Subcutaneous abdominal adipose tissue (tissue), 5 donors: ENCODE measurements around the gene DPP8.
A peak's percentile ranks its signal among the peaks of the same experiment; 100 is the strongest.

ENCODE experiments used
- H3K27ac ChIP-seq: one replicate; pipeline ENCODE4 v1.7.0; 2013; ENCODE audit warnings: low read depth, mild to moderate bottlenecking, inconsistent platforms, low read length, moderate library complexity
- H3K27me3 ChIP-seq, 5 donors: one replicate each; pipeline ENCODE4 v1.7.0; 2013; ENCODE audit warnings: low read length in 5 of 5, inconsistent platforms in 1 of 5; ENCODE audit not compliant: control insufficient read depth in 5 of 5, insufficient read depth in 4 of 5
- H3K36me3 ChIP-seq, 5 donors: one replicate each; pipeline ENCODE4 v1.7.0; 2013; ENCODE audit warnings: low read length in 5 of 5; ENCODE audit not compliant: control insufficient read depth in 5 of 5, insufficient read depth in 5 of 5
- H3K4me1 ChIP-seq, 5 donors: one replicate each; pipeline ENCODE4 v1.7.0; 2013; ENCODE audit warnings: low read length in 5 of 5, mild to moderate bottlenecking in 3 of 5, moderate library complexity in 1 of 5; ENCODE audit not compliant: control insufficient read depth in 5 of 5, insufficient read depth in 5 of 5
- H3K4me3 ChIP-seq, 5 donors: one replicate each; pipeline ENCODE4 v1.7.0; 2013; ENCODE audit warnings: low read length in 5 of 5, low read depth in 1 of 5
- H3K9ac ChIP-seq, 5 donors: one replicate each; pipeline ENCODE4 v1.7.0; 2013; ENCODE audit warnings: low read length in 5 of 5, mild to moderate bottlenecking in 4 of 5, moderate library complexity in 3 of 5
- H3K9me3 ChIP-seq, 5 donors: one replicate each; pipeline ENCODE4 v1.7.0; 2013; ENCODE audit warnings: low read length in 5 of 5; ENCODE audit not compliant: control insufficient read depth in 5 of 5
- donor health status: healthy.
- donor health status: healthy.
- donor health status: healthy.
- donor health status: healthy.
- donor health status: healthy.

Gene DPP8

DNA sequence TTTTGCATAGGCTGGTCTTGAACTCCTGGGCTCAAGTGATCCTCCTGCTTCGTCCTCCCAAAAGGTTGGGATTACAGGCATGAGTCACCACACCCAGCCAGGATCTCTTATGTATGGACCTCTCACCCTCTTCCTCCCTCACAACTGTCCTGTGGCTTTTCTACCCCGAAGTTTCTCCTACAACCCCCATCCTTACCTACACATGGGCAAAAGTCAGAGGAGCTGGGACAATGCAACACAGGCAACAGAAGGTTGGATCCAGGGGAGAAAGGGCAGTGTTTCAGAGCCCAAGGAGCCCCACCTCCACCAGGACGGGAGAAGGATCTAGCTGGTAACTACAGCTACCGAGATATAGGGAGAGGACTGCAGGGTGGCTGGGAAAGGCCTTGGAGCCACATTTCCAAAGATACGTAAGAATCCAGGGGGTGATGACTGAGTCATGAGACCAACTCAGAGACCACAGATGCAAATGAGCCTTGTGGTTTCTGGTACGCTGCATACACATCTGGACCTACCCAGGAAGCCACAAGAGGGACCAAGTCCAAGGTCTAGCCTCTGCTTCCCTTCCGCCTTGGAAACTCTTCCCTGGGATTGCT, 108.4 kb downstream of the DPP8 start:
- Histone ChIP-seq H3K4me3 (no peak overlapping the region), H3K9me3 (no peaks in the 10 kb centered on the region), H3K4me1 (no peaks in the 10 kb centered on the region), H3K27me3 (peaks cover 0 to 6% (median 0%) of the 10 kb centered on the region in 5 donors), H3K27ac (no peak overlapping the region), H3K9ac (no peak overlapping the region), H3K36me3 (no peaks in the 10 kb centered on the region)

DNA sequence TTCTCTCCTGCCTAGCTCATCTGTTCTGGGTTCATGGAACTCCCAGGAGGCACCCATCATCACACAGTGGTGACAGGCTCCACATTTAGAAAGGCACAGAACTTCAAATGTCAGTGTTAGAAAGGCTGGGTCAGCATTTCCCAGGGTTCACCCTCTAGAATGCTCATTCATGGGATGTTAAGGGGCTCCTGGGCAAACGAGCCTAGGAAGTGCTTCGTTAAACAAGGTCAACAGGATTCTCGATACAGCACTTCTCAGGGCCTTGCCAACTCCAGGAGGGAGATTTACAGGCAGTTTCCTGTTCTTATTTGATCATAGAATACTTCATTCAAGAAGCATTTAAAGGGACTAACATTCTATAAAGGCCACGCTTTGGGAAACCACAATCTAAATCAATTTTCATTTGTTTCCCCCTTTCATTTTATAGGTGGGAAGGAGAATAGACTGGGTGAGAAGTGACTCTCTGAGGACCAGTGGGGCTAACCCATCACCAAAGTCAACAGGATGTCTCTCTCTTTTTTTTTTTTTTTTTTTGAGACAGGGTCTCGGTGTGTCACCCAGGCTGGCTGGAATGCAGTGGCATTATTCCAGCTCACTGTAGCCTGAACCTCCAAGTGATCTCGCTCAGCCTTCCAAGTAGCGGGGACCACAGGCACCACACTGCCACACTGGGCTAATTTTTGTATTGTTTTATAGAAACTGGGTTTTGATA, 109.0 kb downstream of the DPP8 start:
- H3K9me3 ChIP-seq, result no peaks in the 10 kb centered on the region
- no peak overlapping the region for H3K9ac ChIP-seq
- no peak overlapping the region for H3K27ac ChIP-seq
- no peaks in the 10 kb centered on the region for H3K4me1 ChIP-seq
- H3K36me3 ChIP-seq, result no peaks in the 10 kb centered on the region
- no peak overlapping the region for H3K4me3 ChIP-seq
- peaks cover 0 to 6% (median 0%) of the 10 kb centered on the region in 5 donors for H3K27me3 ChIP-seq

DNA sequence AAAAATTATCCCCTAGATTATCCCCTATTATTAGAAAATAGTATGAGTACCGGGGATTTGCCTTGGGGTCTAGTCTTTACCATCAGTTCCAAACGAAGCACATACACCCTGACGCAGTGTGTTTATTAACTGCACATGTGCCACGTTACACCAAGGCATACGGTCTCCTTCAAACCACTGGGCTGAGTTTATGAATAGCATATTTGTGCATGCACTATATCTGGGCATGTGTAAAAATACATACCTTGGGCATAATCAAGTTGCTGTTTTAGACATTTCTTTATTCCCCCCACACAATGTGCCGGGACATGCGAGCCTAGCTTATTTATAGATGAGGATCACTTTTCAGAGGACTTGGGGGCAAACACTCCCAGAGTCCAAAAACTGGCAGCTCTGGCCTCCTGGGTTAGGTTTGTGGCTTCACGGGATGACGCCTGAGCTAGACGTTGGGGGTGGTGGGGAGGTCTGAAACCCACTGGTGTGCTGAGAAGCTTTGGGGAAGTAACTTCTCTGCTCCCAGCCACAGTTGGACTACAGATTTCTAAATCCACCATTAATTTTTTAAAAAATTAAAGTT, 111.0 kb downstream of the DPP8 start:
- Histone ChIP-seq H3K9ac (no peak overlapping the region), H3K9me3 (no peaks in the 10 kb centered on the region), H3K36me3 (no peaks in the 10 kb centered on the region), H3K4me1 (no peaks in the 10 kb centered on the region), H3K27ac (no peak overlapping the region), H3K27me3 (peaks cover 0 to 8% (median 3%) of the 10 kb centered on the region in 5 donors), H3K4me3 (no peak overlapping the region)

DNA sequence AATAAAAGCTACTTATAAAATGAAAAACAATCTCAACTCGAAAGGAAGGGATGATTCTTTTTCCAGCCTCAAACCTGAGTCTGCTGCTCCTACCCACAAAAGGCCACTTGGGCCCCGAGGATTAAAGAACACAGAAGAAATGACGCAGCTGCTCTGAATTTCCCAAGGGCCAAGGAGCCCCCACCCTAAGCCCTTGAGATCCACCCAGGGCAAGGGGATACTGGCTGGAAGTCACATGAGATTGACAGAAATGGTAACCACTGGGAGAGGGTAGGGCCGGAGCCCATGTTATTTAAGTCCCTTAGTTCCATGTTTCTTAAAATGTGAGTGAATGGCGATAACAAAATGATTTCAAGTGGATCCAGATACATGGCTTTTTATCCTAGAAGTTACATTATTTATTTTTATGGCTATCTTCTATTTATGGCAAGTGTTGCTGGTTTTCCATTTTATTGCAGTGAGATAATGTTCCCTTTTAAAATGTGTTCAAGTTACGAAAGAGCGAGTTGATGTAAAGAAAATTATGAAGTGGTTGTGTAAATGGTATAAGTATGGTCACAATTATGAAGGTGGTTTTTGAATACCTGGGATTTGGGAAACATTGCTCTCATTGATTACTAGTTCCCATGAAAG, 111.6 kb downstream of the DPP8 start:
- Histone ChIP-seq H3K27ac (no peak overlapping the region), H3K9me3 (no peaks in the 10 kb centered on the region), H3K36me3 (no peaks in the 10 kb centered on the region), H3K4me1 (peaks cover 0 to 4% (median 4%) of the 10 kb centered on the region in 5 donors), H3K27me3 (peaks cover 0 to 8% (median 3%) of the 10 kb centered on the region in 5 donors), H3K4me3 (no peak overlapping the region), H3K9ac (no peak overlapping the region)

DNA sequence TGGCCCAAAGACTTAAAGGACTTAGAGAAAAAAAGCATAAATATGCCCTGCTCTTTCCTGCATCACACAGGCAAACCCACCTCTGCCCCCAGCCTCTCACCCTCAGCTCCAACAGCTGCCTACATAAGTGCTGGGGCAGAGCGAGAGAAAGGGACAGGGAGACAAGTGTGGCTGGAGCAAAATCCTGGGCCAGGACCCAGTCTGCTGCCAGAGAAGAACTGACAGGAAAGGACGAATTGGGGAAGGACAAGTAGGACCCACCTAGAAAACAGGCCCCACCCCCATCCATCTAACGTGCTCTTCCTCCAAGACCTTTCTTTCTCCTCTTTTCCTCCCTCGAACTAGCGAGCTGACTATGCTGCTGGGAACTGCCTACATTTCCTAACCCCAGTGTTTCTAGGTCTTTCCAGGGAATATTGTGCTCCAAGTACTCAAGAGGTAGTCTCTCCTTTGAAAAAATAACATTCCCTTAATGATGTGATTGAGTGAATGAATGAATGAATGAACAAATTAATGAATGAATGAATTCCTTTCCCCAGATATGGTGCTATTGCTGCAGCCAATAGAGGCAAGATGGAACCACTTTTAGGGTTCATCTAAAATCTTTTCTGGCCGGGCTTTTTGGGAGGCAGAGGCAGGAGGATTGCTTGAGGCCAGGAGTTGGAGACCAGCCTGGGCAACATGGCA, 113.2 kb downstream of the DPP8 start:
- Histone ChIP-seq H3K4me1 (peaks cover 0 to 6% (median 5%) of the 10 kb centered on the region in 5 donors), H3K27ac (no peak overlapping the region), H3K27me3 (peaks cover 0 to 6% (median 3%) of the 10 kb centered on the region in 5 donors)

DNA sequence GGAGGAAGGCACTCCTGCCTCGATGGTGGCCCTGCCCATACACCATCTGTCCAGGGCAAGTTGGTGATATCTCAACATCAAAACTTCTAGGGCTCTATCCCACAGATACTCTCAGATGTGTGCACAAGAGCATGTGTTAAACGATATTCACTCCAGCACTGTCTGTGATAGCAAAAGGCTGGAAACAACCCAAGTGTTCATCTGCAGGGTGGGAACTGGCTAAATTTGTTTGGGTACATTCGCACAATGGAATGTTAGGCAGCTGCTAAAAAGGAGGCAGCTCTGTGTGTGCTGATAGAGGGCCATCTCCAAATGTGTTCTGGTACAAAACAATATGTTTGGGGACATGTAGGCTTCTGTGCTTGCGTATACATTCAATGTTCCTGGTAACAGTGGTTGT, 114.5 kb downstream of the DPP8 start:
- no peaks in the 10 kb centered on the region for H3K36me3 ChIP-seq
- no peaks in the 10 kb centered on the region for H3K9me3 ChIP-seq
- H3K27ac ChIP-seq, result no peak overlapping the region
- H3K4me3 ChIP-seq, result no peak overlapping the region
- peaks cover 0 to 6% (median 5%) of the 10 kb centered on the region in 5 donors for H3K4me1 ChIP-seq
- peaks cover 0 to 6% (median 3%) of the 10 kb centered on the region in 5 donors for H3K27me3 ChIP-seq
- no peak overlapping the region for H3K9ac ChIP-seq

More for the DNA sequence above, 113.2 kb downstream of the DPP8 start:
- no peak overlapping the region for H3K9ac ChIP-seq
- H3K36me3 ChIP-seq, result no peaks in the 10 kb centered on the region
- H3K4me3 ChIP-seq, result no peak overlapping the region
- H3K9me3 ChIP-seq, result no peaks in the 10 kb centered on the region

DNA sequence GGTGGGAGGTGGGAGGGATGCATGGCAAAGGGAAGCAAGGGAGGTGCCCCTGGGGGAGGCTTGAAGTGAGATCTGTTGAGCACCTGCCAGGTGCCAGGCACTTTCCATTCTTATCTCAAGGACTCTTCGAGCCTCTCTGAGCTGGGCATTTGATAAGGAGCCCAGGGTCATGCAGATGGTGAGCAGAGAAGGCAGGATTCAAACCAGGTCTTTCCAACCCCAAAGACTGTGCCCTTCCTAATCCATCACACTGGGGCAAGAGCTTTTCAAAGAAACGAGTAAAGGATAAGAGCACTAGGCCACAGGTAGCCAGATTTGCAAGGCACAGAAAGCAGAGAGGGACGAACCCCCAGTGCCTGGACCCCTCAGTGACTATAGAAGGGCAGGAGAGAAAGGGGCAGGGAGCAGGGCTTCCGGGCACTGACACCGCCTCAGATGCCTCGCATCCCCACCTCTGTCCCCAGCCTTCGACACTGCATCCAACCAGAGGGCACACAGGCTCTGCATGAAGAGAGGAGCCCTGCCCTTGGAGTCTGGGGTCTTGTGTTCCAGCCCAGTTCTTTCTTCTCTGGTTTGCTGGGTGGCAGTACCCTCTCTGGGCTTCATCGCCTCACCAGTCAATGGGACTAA, 115.8 kb downstream of the DPP8 start:
- Histone ChIP-seq H3K36me3 (no peaks in the 10 kb centered on the region), H3K4me1 (peaks cover 0 to 6% (median 5%) of the 10 kb centered on the region in 5 donors), H3K27me3 (peaks cover 0 to 10% (median 7%) of the 10 kb centered on the region in 5 donors), H3K4me3 (no peak overlapping the region), H3K27ac (no peak overlapping the region), H3K9ac (no peak overlapping the region), H3K9me3 (no peaks in the 10 kb centered on the region)

DNA sequence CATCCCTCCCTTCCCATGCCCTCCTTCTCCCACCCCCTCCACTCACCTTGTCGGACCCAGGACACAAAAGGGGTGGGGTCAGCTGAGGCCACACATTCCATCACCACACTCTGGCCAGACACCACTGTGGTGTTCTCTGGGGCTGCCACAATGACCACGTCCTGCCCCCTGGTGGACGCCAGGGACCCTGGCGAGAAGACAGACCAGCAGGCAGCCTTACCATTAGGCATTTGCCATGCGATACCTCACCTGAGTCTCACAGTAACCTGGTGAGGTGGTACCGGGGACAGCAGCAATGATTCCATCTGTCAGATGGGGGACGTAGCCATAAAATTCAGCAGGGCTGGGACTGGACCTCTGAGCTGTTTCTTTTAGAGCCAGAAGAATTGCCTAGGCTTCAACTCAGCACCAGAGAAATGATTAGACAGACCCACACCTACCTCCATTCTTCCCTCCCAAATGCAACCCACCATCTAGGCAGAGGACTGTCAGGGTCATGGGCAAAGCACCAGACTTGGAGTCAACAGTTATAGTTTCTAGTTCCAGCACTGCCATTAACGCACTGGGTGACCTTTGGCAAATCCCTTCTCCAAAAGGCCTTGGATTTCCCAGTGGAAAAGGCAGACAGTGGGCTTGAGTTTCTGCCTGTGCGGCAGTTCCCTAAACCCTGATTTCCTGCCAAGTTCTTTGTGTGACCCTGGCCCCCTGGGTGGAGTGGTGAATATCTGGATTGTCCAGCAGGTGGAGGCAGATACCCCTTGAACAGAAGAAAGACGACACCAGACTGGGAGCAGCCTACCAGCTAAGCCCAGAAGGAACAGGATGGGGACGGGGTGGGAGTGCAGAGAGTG, 116.5 kb downstream of the DPP8 start:
- Histone ChIP-seq H3K27me3 (peaks cover 0 to 14% (median 12%) of the 10 kb centered on the region in 5 donors), H3K27ac (no peak overlapping the region)

DNA sequence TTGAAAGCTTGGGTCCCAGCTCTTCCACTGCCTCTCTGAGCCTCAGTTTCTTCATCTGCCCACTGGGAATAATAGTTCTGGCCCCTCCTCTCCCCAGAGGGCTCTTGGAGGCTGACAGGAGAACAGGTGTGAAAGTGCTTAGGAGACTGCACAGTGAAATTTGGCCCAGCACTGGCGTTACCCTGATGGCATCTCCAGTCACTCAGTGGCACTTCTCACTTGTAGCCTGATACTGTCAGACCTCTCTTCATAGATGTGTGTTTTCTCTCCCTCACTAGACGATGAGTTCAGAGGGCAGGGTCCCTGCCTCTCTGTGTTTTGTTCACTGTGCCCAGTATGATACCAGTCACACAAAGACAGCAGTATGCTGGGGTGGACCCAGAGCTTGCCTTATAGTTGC, 117.5 kb downstream of the DPP8 start:
- H3K27me3 ChIP-seq, result peaks cover 0 to 23% (median 18%) of the 10 kb centered on the region in 5 donors

More for the DNA sequence above, 116.5 kb downstream of the DPP8 start:
- H3K9me3 ChIP-seq, result no peaks in the 10 kb centered on the region
- peaks cover 0 to 9% (median 5%) of the 10 kb centered on the region in 5 donors for H3K4me1 ChIP-seq
- peak overlapping the region in 1 of 5 donors; percentile 19 for H3K4me3 ChIP-seq
- no peaks in the 10 kb centered on the region for H3K36me3 ChIP-seq
- H3K9ac ChIP-seq, result no peak overlapping the region

More for the DNA sequence above, 117.5 kb downstream of the DPP8 start:
- no peaks in the 10 kb centered on the region for H3K9me3 ChIP-seq
- H3K4me1 ChIP-seq, result peaks cover 0 to 14% (median 6%) of the 10 kb centered on the region in 5 donors
- H3K27ac ChIP-seq, result no peak overlapping the region
- no peak overlapping the region for H3K9ac ChIP-seq
- H3K36me3 ChIP-seq, result no peaks in the 10 kb centered on the region
- H3K4me3 ChIP-seq, result no peak overlapping the region
